HG02610 (cell line): ENCODE data around the gene SZRD1.
A peak's percentile ranks its signal among the peaks of the same experiment; 100 is the strongest.

Experiments
- ATAC-seq: cut with Tn5 transposase; IDR thresholded peaks from one replicate; pipeline ENCODE4 v1.9.1; 2021; ENCODE audit warnings: mild to moderate bottlenecking, moderate library complexity; ENCODE audit not compliant: unreplicated experiment

Gene SZRD1

DNA sequence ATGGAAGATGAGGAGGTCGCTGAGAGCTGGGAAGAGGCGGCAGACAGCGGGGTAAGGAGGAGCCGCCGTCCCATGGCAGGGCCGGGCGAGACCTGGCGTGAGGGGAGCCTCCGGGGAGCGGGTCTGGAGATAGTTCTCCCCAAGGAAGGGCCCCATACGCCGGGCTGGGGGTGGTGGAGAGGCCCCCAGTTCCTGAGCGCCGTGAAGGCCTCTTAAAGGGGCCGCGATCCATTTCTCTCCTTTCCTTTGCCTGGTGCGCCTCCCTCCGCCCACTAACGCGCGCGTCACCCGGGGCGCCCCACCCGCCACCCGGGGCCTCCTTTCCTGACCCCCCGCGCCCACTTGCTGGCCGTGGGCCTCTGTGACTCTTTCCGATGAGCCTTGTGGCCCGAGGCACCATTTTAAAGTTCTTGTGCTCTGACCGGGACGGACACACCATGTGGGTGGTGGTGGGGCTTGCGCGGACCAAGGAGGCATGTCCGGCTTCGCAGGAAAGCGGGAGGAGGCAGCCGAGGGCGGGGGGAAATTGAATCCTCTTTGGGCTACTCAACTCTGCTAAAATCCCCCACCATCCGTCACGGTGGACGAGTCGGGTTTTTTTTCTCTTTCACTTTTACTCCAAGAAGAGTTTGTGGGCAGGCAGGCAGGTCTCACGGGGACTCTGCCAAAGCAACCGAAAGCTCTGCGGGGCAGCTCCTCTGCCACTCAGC is 371 bp downstream of the SZRD1 start:
- peak; percentile 49 for ATAC-seq

DNA sequence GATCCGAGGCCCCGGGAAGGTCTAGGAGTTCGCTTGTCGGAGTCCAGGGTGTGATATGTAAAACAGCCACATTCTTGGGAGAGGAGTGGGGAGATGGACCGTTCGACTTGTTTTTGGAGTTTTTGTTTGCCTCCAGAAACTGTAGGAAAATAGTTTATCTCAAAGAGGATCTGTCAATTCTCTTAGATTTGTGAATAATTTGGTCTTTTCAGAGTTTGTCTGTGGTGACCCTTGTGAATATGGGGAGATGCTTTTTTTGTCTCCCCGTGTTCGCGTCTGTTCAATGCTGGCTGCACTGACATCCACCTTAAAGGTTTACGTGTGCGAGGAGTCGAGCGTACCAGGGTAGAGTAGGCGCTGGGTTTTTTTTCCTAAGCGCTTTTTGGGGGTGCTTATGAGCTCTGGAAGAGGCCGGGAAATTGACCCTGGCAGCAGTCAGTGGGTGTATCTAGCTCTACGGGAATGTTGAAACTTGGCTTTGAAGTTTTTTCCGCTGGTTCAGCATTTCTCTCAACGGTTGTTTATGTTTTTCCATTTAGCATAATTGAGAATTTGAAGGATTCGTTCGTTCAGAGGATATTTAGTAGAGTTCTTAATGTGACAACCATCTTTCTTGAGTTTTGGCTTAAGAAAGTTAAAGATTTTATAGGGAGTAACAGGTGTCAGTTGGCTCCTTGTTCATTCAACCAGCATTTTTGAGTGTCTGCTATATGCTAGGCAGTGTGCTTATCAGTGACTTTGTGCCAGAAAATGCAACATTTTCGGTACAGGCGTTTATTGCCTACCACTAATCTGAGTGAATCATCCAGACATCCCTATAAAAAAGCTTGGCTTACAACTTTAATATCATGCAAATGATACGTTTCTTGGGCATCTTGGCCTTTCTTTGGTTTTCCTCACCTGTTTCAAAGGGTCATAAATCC is 1.2 kb downstream of the SZRD1 start:
- ATAC-seq, result no peak

DNA sequence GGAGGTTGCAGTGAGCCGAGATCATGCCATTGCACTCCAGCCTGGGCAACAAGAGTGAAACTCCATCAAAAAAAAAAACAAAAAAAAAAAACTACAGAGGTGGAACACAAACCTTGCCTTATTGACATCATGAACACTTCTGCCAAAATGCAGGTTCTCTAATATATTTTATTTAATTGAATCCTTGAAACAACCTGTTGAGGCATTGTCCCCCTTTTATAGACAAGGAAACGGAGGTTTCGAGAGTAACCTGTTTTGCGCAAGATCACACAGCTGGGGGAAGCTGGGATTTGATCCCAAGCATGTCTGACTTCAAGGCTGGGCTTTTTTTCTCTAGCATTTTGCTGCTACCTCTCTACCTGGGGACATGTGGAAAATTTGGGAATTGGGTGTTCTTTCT is 2.8 kb downstream of the SZRD1 start:
- ATAC-seq, result no peak

DNA sequence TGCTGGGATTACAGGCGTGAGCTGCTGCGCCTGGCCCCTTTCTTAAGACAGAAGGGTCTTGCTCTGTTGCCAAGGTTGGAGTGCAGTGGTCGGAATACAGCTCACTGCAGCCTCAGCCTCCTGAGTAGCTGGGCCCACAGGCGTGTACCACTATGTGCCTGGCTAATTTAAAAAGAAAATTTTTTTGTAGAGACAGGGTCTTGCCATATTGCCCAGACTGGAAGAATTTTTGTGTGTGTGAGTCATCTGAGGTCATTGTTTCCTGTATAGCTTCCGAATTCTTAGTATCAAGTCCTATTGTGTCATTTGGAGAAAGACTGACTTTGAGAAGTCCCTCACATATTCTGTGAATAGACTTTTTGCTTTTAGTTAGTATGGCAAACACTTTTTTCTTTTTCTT is 4.7 kb downstream of the SZRD1 start:
- no peak for ATAC-seq

DNA sequence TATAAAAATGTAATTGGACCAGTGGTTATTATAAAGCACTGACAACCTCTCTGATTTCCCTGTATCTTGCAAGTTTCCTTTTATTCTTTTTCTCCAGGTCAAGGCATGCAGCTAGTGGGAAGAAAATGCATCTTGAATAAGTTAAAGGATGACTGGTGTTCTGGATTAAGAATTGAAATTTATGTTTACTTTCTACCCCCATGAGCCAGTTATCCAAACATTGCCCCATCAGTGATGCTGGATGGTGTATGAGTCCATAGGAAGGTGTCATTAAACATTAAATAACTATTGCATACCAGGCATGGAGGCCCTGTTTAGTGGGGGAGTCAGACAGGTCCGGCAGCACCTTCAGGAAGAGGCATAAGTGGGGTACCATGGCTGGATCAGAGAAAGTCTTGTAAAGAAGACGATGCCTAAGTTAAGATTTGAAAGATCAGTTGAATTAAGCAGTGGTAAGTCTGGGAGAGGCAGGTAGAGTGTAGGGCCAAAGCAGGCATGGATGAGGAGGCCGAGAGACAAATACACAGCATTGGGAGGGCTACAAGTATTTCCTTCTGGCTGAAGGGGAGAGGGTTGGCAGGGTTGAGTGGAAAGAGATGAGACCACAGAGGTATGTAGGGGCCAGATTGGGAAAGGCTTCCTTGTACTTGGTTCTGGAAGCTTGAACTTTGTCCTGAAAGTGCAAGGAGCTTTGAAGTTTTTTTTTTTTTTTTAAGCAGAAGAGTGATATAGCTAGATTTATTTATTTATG is 5.7 kb downstream of the SZRD1 start:
- no peak for ATAC-seq

DNA sequence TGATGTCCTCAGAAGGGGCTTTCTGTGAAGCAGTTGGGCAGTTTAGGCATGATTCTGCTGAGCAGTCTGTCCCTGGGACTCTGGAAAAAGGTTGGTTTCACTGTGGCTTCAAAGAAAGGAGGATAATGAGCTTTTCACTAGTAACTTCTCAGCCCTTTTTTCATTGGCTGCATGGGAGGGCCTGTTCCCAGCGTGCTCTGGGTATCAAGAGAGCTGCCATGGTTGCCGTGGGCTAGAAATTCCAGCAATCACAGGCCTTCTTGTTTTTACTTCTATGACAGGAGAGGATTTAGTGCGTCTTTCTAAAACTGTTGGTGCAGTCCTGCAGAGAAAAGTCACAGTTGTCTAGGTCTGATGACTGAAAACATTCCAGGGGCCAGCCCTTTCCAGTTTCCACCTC is 7.2 kb downstream of the SZRD1 start:
- ATAC-seq, result no peak

DNA sequence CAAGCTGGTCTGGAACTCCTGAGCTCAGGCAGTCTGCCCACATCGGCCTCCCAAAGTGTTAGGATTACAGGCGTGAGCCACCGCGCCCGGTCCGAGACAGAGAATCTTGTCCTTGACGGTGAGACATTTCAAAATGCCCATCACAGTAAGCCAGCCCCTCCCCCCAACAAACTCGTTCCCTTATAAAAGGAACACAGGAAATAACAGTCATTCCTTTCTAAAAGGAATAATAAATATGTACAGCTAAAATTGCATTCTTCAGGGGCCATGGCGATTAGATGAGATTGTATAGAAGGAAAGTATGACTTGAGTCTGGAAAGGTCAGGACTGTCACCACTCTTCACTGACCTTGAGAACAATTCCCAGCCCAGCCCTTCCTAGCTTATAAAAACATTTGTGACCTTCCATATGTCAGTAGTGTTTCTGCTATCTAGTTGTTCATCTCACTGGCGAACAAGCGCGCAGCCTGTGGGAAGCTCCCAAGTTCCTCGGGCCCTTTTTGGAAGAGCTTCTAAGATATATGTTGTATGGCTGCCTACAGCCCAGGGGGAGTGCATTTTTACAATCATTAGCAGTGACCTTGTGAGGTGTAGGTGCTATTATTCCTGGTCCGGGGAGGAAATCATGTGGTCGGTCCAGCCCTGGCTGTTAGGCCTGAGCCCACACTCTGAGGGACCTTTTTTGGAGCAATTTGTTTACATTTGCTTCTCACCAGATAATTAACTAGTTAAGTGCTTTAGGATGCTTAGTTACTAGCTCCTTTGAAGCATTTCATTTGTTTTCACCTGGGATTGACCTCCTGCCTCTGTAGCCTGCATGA is 8.7 kb downstream of the SZRD1 start:
- no peak for ATAC-seq

DNA sequence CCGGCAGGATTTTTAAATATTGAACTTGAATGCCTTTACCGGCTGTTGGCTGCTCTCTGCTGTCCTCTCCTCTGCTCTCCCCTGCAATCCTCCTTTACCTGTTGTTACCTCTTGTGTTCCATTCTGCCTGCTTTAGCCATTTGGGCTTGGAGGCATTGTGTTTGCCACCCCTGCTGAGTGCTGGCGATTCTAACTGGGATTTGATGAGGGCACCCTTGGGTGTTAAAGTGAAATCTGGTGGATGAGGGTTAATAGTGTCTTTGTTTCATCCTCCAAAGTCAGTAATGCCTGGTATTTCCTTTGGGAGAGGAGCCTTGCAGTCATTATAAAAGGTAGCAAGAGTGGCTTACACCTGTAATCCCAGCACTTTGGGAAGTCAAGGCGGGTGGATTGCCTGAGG is 9.9 kb downstream of the SZRD1 start:
- no peak for ATAC-seq

DNA sequence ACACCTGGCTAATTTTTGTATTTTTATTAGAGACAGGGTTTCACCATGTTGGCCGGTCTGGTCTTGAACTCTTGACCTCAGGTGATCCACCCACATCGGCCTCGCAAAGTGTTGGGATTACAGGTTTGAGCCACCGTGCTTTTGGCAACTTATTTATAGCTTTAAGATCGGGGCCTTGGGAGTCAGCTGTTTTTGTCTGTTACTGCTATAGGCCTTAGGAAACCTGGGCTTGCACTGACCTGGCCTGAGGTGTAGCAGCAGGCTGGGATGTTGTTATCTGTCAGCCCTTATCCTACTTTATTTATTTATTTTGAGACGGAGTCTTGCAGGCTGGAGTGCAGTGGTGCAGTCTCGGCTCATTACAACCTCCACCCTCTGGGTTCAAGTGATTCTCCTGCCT is 11.4 kb downstream of the SZRD1 start:
- ATAC-seq, result no peak

DNA sequence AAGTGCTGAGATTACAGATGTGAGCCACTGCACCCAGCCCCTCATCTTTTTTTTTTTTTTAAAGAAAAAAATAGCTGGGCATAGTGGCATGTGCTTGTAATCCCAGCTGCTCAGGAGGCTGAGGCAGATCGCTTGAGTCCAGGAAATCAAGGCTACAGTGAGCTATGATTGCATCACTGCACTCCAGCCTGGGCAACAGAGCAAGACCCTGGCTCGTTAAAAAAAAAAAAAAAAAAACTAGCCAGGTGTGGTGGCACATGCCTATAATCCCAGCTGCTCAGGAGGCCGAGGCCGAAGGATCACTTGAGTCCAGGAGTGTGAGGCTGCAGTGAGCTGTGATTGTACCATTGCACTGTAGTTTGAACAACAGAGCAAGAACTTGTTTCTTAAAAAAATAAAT is 13.8 kb downstream of the SZRD1 start:
- no peak for ATAC-seq

DNA sequence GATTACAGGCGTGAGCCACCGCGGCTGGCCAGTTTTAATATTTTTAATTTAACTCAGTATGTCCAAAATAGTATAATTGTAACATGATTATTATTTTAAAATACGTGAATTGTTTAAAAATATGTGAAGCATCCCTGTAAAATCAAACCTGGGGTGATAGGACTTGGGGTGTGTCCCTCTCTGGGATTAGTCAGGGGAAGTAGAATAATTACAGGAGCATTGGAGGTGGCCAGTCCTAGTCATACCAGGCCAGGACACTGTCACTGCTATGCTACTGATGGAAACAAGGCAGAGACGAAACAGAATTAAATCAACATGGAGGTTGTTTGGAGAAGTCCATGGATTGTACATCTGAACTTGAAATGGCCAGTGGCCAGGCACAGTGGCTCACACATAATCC is 16.8 kb downstream of the SZRD1 start:
- ATAC-seq, result no peak

DNA sequence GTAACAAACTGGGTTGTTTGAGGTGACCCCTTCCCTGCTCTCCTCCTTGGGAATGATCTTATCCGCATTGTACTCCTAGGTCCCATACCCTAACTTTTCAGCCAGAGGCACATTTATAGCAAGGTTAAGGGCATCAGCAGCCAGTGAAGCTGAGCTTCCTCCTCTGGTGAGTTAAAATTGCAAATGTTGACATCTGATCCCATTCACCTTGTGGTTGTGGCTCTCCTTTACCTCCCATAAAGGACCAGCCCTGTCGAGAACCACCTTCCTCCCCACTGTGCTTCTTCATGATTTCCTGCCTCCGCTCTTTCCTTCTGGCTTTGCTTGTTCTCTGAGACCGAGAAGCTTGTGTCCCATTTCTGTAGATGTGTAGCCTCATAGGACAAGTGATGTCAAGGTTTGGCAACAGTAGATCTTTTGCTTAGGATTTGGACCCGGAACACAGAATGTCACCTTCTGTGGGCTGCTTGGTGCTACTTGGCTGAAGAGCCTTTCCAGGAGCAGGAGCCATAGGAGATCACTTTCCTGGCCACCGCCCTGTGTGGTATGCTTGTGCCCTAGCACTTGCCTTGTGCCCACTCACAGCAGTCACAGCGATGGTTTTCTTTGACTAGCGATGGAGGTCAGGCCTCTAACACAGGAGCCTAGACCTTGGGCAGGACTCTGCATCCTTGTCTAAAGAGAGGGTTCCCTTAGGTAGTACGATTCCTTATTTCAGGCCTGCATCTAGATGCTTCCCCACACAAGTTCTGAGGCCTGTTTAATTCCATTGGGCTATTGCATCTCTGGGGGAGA is 18.8 kb downstream of the SZRD1 start:
- no peak for ATAC-seq

DNA sequence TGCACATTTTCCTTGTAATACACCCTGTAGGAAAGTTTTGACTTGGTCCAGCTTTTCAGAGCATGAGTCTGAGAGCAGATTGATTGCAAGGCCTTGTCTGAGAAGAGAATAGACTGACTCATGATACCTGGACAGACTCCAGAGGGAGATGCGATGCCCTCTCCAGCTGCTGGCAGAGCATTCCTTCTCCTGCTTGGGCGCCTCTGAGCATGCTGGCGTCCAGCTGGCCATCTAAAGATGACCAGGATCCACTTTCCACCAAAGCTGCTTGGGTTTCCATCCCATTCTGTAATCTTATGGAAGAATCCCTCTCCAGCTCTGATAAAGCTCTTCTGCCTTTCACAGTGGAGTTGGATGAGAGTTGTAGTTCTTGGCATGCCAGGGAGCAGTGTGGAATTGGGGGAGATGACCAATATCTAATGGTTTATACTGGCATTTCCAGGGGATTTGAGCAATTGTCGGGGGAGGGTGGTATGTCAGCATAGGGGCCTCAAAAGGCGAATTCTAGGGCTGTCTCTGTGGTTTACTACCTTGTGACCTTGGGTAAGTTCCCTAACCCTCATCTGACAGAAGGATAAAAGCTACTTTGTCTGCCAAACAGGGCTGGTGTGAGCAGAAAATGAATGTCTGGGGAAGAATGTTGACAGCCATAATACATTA is 19.5 kb downstream of the SZRD1 start:
- ATAC-seq, result no peak

DNA sequence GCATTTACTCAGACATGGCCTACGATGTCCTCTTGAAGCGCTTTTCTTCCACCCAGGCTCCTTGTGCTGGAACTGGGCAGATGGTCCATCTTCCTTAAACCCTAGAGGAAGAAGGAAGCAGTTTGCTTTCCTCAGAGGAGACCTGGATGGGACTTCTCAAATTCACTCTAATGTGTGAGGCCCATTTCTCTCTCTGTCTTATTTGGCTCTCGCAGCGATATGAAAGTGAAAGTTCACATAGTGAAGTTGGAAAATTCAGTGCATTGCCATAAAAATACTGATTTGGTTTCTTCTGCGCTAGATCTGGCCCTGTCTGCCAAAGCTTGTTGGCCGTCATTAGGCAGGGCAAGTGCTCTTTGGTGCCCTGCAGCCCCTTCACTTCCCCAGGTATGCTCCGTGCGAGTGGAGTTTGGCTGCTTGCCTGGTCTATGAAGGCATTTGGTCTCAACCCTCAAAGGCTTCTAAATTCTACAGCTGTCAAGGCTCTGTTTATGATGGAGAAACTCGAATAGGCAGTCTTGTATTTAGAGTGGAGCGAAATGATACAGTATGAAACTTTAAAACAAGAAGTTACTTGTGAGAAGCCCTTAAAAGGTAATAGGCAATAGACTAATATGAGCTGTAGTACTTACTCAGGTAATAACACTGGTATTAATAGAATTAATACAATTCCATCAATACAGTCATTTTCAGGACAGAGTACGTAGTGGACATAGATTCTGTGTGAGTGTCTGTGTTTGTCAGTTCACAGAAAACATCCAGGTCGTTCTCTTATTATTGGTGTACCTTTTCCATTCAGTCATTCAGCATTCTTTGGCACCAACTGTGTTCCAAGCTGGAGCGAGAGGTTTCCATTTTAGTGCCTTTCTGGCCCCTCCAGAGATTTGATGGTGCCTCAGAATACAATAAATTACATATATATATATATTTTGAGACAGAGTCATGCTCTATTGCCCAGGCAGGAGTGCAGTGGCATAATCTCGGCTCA is 20.5 kb downstream of the SZRD1 start:
- ATAC-seq, result no peak

DNA sequence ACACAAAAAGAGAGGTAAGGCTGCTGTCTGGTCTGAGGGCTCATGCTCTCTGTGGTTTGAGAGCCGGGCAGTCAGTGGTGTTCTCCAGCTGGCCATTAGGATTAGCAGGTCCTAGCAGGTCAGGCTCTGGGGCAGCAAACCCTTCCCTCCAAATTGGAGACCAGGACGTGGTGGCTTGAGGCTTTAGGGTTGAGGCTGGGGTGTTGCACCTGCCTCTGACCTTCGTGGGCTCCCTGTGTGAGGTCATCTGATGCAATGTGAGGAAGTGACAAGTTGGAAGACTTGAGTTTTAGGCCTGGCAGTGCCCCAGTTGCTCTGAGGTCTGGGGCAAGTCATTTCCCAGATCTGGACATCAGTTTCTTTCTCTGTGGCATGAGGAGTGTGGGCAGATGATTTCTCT is 24.4 kb downstream of the SZRD1 start:
- ATAC-seq, result no peak

DNA sequence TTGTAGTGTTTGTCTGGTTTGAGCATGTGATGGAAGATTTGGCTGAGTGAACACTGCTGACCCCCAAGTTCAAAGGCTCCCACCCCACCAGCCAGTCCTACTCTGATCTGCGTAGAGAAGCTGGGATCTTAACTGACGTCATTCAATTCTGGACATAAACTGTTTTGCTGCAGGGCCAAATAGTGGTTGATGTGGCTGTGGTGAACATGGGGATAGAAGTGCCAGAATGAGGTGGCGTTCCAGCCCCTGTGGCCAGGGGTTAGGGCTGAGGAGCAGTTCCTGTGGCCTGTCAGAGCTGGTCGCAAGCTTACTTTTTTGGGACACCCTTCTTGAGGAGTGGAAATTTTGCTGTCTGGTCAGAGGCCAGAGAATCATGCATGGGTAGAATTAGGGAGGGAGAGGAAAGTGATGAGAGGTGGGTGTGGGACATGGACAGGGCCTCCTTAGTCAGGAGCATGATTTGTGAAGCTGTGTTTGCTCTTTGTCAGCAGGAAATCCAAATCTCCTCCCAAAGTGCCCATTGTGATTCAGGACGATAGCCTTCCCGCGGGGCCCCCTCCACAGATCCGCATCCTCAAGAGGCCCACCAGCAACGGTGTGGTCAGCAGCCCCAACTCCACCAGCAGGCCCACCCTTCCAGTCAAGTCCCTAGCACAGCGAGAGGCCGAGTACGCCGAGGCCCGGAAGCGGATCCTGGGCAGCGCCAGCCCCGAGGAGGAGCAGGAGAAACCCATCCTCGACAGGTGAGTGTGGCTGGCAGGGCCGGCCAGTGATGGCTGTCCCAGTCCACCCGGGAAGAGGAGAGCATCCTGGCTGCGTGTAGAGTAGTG is 25.9 kb downstream of the SZRD1 start:
- ATAC-seq, result no peak
